Limb (tissue), 2 donors: Measurements from ENCODE around the gene CENPP.

ENCODE experiments used
- DNase-seq, 2 donors: peaks; one replicate each; pipeline ENCODE4 v3.0.0-alpha.2; 2016; ENCODE audit errors: extremely low spot score in 2 of 2

CENPP gene

DNA sequence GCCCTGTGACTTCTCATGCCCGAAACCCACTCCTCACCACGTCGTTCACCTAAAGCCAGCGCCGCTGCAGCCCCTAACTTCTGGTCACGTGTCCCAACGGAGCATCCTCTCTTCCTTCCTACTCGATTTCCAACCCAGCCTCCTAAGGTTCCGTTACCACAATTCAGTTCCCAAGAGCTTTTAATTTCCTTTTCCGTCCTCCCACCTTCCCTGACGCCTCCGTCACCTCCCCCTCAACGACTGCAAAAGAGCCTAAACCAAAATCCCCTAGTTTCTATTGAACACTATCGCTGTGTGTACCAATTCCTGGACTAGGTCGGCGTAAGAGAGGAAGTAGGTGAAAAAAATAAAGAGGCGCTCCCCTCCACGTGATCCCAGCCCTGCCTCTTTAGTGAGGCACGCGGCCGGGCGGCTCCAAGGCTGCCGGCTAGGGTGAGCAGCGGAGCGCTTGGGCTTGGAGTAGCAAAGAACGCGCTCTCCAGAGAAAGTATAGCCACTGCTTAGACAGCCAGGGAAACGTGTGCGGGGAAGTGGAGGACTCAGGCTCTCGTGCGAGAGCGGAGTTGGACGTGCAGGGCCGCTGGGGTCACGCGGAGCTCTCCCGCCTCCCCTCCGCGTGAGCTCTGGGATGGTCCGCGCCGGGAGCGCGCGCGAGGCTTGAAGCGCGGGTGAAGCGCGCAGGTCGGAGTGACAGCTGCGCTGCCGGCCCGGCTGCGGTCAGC is at the start of gene CENPP, which contains the start of gene NOL8:
TSS of gene CENPP (plus strand) at position 685 of the 722 bp plus-strand sequence.
TSS of gene NOL8 (minus strand) at position 82 of the 722 bp plus-strand sequence. CDS start 1,189 bp downstream, outside the sequence.
- DNase-seq: peak; percentile 91 to 95

- no peak for DNase-seq
Observed at GRCh38 chr9:92276331-92277032, 49.3 kb upstream of the CENPP start.

GRCh38 chr9:92278110-92278509 is 47.6 kb upstream of the CENPP start:
- no peak for DNase-seq

- DNase-seq: no peak
Observed at GRCh38 chr9:92279302-92279701, 46.5 kb upstream of the CENPP start.

- DNase-seq: no peak
Observed at GRCh38 chr9:92289708-92290390, 35.9 kb upstream of the CENPP start.

DNA sequence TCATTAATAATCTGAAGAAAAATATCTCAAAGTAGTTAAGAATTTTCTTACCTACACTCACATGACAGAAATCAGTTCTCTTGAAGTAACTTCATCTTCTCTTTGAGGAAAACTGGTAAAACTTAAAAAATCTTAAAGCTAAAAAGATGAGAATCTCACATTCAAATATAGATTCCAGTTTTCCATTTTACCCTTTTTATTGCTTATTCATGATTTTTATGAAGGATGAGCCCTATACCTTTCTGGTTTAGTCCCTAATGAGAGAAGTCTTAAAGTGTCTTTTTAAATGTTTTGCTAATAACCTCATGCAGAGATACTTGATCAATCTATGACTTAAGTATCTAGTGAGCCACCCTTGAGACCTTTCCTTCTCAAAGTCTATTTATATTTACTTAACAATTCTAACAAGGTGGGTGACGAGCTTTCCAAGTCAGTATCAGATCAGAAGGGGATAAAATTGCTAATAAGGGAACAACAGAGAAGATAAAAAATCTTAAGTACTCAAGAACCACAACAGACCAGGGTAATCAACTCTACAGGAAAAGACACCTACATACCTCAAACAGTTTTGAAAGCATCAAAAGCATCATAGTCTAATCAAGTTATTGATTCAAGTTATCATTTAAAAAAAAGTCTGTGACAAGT is 34.8 kb upstream of the CENPP start:
- DNase-seq: no peak

GRCh38 chr9:92291577-92291976 is 34.2 kb upstream of the CENPP start:
- no peak for DNase-seq

DNA sequence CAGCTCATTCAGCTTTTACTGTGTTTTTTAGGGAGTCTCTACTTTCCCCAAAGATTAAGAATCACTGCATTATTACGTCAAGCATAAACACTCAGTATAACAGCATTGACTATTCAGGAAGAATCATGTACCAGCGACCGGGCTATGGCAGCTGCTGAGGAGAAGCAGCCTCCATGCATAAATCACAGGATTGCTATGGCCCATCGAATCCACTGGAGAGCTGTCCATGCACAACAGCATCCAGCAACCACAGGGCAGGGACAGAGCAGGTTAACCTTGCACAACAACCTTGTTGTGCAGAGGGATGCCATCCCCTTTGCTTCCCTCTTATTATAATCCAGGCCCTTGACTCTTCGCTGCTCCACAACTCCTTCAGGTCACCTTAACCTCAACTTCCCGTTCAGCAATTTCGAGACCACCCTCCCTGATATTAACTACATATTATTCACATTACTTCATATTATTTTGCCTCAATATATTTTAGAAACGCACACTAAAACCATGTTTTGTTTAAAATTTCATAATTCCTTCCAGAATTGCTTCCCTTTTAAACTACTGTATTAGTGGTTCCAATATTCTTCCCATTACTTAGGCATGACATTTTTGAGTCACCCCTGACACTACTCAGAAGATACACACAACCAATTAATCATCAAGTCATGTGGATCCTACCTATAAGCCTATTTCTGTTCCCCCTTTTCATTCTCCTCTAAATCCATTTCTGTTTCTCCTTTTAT is 33.2 kb upstream of the CENPP start:
- no peak for DNase-seq

GRCh38 chr9:92293075-92293354 is 32.7 kb upstream of the CENPP start:
- DNase-seq: no peak

DNA sequence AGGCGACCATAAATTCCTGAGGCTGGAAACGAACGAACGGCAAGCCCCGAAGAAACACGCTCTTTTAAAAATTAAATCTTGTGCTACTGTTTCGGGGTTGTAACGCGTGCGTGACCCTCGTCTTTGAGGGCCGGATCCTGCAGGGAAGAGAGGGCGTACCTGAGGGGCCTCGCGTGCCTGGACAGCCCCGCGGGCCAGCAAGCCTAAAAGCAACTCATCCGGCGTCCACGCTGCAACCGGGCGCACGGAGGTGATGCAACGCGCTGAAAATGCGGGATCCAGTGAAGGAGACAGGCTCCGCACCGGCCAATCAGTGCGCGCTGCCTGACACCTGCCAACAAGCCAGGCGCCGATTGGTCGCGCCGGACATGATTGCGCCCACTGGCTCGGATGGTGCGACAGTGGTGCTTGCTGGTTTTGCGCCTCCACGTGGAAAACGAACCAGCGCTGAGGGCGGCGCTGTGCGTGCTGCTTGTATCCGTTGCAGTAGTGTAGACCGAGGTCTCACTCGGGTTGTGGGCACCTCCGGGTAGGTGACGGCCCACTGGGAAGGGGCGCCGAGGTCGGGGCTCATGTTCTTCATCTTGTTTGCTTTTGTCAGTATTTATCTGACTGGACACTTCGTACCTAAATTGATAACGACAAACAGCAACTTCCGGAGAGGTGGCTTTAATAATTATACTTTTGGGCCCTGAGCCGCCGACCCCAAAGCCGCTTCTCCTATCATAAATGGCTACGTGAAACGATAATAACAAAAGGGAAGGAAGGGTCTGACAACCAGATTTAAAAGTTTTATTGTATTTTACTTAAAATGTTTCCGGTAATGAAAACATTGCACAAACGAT is 32.1 kb upstream of the CENPP start, which contains the start of gene IARS1:
TSS of gene IARS1 (minus strand) at position 246 of the 845 bp plus-strand sequence. CDS start 4,278 bp downstream, outside the sequence.
- DNase-seq: peak; percentile 96 to 100

DNA sequence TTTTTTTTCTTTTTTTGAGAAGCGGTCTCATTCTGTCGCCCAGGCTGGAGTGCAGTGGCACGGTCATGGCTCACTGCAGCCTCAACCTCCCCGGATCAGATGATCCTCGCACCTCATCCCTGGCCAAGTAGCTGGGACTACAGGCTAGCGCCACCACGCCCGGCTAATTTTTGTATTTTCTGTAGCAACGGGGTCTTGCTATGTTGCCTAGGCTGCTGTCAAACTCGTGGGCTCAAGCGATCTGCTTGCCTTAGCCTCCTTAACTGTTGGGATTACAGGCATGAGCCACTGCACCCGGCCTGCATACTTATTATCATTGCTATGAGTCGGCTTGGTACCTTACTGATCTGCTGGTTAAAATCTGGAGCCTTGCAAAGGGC is 31.5 kb upstream of the CENPP start:
- peak in 1 of 2 donors; percentile 30 for DNase-seq

DNA sequence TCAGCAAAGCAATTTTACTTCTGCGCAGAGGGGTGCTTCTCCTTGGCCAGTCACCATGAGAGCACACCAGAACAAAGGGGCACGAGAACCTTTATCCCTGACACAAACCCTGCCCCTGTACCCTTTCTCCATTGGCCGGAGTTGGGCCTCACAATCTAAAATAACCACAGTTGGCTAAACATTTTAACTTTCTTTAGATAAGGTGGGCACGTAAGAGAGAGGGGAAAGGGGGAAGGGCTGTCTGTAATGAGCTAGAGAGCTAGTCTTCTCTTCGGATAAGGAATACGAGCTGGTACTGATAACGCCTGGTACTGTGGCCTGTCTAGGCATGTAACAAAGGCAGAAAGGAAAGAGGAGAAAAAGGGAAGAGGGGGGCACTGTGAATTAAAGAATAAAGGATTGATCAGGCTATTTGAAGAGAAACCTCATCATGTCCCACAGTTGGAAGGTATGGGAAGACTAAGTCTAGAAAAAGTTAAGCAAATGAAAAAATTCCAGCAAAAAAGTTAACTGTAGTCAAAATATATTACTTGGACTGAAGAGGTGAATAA is 30.4 kb upstream of the CENPP start:
- DNase-seq: no peak

DNA sequence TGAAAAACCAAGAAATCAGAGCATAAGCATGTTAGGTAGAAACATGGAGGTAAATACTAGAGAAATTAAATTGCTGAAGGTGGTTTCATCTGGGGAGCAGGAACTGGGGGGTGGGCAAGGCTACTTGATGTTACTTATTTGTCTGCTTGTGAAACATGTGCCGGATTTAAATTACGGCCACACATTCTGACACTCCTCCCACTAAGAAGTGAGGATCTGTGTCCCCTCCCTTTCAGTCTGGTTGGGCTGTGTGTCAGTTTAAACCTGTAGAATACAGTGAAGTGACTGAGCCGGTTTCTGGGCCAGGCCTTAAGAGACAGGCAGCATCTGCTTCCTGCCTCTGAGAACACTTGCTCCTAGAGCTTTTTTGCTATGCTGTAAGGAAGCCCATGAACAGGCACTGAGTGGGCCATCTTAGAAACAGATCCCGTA is 29.9 kb upstream of the CENPP start:
- no peak for DNase-seq

DNA sequence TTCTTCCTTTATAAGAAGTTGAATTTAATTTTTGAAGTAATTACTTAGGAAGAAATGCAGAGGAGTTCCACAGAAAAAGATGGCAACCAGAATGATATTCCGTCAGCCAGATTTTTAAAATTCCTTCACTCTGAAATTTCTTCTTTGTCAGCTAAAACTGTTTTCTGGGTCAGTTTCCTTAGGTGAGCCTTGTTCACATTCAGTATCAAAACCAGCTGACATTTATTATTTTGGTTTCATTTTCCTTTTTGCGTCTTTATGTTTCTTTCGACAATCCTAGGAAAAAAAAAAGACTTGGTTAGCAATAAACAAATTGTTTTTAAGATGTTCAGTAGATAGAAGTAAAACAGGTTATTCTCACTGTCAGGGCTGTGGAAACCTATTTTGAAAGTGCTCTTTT is 28.1 kb upstream of the CENPP start:
- no peak for DNase-seq

DNA sequence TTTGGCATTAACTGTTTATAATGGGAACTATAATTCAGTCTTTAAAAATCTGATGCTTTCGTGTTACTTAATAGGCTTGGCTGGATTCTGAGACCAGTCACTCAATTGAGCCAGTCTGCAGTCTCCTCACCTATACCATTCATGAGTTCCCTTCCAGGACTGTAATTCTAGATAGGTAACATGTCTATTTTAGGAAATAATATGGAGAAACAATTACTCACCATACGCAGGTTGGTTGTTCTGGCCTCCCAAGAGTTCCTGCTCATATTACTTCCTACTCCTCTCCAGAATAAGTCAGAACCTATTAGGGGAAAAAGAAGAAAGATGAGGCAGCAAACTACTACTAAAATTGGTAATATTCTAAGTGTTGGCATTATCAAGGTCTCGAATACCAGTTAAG is 27.7 kb upstream of the CENPP start:
- DNase-seq: no peak

DNA sequence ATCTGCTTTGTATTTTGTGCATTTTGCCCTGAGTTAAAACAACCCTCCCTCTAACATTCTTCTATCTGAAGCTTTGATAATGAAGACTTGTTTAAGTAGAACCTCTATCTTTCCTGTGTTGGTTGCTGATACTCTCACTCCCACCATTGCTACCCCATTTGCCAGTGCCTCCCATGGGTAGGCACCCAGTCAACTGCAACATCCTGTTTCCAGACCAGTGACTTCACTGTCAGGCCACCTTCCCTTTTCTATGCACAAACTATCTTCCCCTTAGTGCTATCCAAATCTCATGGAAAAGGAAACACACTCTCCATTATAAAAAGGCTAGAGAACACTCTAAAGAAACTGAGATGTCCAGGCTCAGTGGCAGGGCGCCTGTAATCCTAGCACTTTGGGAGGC is 26.6 kb upstream of the CENPP start:
- DNase-seq: no peak

DNA sequence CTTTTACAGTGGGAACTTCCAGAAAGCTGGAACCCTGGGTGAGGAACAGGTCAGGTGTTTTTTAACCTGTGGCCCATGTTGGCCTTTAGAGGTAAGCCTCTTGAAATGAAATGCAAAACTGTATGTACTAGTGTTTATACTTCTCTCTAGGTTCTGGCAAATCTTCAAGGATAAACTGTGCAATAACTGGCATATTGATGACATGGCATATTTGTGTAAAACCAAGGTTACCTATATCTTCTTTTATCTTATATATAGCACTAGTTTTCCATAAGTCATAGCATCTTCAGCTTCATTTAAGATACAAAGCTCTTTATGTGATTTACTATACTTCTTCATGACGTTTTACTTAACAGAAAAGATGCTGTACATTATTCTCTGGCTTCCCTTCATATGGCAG is 24.8 kb upstream of the CENPP start:
- no peak for DNase-seq

DNA sequence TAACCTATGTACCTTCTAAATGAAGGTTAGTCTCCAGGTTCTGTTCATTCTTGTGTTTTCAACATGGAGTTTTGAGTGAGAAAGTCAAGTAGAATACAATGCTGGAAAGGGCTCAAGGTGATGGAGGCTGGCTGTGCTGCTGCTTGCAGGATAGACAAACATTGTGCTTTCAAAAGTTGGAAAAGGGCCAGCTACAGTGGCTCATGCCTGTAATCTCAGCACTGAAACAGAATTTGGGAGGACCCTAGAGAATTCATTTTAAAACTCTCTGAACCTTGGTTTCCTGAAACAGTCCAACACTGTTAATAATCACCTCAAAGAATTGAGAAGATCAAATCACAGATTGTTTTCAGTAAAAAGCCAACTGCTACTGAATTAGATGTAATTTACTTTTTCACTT is 16.9 kb upstream of the CENPP start:
- DNase-seq: no peak

GRCh38 chr9:92310562-92310961 is 15.2 kb upstream of the CENPP start:
- no peak for DNase-seq
